Stimulated activated naive CD4-positive, alpha-beta T cell treated with Interleukin-2 at 50 U/mL for 16 hours (primary cell): ENCODE measurements around the gene FDXACB1.
"Not testable (repeated sequence)": the region's sequence is repeated elsewhere in the genome, so short reads cannot be mapped to it uniquely, and the experiment has no call there.

Experiments
- DNase-seq: peaks from one replicate; lab custom pipeline; 2025; lab: John Stamatoyannopoulos, UW

Gene FDXACB1

DNA sequence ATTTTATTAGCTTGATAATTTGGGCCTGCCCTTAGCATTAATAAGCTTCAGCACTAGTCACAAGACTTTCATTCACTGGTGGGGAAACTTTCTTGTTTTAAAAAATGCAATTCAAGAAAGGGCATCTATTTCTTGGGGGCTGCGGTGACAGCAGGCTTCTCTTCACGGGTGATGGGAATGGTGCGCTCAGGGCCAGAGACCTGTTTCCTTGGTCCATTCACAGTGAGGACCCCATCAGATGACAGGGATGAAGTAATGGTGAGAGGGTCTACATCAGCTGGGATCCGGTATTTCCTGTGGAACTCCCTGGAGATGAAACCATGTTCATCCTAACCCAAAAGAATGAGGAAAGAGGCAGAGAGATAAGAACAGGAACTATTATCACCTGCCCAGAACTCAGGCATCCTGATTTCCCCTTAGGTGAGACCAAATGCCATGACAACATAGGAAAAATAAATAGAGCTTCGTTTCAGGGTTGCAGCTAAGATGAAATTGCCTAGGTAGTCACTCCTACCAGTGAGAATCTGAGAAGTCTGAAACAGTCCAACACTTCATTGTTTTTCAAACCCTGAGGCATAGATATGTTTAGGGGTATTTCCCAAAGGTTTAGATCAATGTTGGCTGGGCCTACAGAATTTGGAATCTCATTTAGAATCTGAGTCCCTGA lies 29.8 kb upstream of the FDXACB1 start:
- no peak for DNase-seq

DNA sequence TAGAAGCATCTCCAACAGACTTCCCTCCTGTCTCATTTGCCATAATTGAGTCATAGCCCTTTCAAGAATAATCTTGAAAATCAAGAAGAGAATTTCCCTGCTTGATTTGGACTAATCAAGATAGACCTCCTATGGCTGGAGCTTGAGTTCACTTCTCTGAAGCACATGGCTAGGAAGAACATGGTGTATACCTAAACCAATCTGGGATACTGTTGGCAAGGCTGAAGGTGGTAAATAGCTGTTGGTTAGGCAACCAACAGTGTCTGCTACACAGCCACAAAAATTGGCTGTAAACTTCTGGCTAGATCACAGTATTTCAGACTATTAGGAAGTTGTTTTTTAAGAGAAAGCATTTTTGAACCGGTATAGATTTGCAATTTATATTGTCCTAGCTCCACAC lies 27.7 kb upstream of the FDXACB1 start:
- no peak for DNase-seq

DNA sequence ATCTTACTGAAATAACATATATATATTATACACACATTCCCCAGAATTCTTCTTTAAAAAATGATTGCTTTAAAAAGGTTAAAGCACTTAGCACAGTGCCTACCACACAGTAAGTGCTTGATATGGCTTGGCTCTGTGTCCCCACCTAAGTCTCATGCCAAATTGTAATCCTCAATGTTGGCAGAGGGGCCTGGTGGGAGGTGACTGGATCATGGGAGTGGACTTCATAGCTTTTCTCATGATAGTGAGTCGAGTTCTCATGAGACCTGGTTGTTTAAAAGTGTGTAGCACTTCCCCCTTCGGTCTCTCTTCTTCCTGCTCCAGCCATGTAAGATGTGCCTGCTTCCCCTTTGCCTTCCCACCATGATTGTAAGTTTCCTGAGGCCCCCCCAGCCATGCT lies 26.4 kb upstream of the FDXACB1 start:
- DNase-seq: no peak

DNA sequence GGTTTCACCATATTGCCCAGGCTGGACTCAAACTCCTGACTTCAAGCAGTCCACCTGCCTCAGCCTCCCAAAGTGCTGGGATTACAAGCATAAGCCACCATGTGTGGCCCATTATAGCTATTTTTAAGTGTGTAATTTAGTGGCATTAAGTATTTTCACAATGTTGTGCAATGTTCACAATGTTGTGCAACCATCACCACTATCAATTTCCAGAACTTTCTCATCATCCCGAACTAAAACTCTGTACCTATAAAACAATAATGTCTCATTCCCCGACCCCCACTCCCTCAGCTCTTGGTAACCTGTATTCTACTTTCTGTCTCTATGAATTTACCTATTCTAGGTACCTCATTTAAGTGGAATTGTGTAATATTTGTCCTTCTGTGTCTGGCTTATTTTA lies 7.9 kb upstream of the FDXACB1 start:
- no peak for DNase-seq

DNA sequence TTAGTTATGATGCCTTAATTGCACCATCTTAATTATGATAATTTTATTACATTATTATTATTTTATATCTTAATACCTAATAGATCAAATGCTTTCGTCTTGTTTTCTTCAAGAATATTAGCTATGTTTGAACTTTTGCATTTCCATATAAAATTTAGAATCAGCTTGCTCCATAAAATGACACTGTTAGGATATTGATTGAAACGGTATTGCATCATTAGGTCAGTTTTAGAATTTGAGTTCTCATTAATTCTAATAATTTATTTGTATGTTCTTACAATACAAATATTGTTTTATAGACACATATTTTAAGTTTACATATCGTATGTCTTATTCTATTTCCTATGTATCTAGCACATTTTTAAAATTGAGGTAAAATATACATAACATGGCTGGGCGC lies 7.1 kb upstream of the FDXACB1 start:
- no peak for DNase-seq

DNA sequence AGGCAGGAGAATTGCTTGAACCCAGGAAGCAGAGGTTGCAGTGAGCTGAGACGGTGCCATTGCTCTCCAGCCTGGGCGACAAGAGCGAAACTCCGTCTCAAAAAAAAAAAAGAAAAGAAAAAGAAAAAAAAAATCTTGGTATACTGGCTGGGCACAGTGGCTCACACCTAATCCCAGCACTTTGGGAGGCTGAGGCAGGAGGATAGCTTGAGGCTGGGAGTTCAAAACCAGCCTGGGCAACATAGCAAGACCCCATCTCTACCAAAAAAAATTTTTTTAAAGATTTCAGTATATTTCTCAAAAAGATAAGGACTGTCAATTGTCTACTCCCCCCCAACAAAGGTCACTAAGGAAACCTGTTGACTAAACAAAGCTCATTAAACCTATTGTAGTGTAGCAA lies 6.1 kb upstream of the FDXACB1 start:
- DNase-seq: not testable (repeated sequence)

DNA sequence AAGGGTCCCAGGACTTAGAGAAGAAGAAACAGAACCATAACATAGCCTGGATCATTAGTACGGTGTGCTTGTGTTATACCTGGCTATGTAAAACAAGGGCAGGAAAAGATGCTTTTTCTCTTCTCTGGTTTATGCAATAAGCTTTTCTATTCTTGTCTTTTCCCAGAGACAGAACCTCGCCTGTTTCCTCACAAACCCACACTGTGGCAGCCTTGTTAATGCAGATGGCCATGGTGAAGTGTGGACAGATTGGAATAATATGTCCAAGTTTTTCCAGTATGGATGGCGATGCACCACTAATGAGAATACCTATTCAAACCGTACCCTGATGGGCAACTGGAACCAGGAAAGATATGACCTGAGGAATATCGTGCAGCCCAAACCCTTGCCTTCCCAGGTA lies 3.2 kb upstream of the FDXACB1 start:
- DNase-seq: no peak

DNA sequence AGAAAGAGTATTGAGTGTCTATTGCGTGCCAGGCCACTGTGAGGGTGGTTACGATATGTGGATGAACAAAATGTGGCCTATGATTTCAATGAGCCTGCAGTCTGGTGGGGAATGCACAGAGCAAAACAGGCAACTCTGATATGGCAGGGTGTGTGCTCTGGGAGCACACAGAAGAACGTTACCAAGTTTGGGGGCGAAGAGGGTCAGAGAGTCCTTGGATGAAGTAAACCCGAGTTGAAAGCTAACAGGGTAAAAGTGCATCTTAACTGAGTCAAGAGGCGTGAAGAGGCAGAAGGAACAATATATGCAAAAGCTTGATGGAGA lies 634 bp upstream of the FDXACB1 start:
- DNase-seq: no peak

DNA sequence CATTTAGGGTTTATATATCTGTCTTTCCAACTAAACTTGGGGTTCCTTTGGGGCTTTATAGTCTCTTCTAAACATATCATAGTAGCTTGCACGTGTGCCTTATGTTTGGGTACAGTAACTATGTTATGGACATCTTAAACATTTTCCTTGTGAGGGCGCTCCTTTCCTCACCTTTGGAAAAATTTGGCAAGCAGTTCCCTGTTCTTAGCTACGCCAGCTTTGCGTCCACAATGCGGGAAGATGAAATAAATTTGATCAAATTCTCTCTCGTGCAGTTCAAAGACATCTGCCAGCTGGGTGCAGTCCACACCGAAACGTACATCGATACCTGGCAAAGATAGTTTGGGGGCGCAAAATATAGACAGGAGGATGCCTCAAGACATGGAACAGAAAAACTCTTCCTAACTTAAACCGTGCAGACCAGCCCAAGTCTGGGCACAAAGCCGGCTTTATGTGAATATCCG lies 548 bp downstream of the FDXACB1 start:
- DNase-seq: no peak

DNA sequence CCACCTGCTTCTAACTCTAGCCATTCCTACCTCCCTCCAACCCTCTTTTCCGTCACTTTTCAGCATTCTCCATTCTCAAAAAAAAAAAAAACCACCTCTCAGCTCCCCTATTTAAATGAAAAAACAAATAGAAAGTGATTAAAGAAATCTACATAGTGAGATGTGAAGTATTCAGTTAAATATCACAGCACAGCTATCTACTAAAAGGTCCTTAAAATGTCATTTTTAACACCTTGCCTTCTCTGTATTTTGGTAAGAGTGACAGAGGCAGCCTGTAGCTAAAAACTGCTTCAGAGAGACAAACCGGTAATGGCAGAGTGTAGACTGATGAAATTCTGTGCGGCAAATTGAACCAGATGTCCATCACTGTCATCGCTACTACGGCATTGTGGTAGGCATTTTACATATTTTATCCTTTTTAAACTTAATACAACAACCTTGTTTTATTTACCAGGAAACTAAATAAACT lies 7.2 kb downstream of the FDXACB1 start:
- DNase-seq: no peak

DNA sequence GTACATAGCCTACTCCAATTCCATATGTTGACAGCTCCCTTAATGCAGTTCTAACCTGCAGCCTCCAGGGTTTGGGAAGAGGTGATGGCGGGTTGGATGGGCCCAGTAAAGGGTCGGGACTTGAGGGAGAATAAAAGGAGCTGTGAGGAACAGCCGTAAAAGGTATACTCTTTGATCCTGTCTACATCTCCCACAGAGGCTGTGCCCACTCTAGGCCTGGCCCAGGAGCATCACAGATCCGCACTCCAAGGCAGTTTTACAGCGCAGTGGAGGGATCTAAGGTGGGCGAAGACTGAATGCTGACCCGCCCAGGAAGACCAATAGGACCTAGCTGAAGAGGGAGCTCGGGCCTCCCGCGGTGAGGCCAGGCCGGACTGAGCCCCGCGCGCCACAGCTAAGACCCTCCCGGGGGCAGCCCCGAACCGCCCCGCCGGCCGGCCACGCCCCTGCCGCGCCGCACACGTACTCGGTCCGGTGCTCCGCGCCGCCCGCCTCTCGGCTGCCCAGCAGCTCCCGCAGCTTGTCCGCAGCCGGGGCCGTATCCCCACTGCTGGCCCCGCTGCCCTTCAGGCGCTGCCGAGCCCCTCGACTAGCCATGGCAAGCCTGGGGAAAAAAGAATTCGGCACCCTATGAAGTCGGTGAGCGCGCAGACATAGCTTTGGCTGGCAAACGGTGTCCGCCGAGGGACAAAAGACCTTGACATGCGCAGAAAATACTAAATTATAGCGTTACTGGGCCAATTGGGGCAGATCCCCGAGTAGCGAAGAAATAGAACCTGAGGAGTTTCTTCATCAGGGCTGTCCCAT lies 7.9 kb downstream of the FDXACB1 start, which contains the start of gene ALG9:
Gene ALG9 (minus strand): TSS at position 696 of the 807 bp plus-strand sequence. CDS start 99 bp downstream, at position 597.
- DNase-seq: peak; percentile 89

DNA sequence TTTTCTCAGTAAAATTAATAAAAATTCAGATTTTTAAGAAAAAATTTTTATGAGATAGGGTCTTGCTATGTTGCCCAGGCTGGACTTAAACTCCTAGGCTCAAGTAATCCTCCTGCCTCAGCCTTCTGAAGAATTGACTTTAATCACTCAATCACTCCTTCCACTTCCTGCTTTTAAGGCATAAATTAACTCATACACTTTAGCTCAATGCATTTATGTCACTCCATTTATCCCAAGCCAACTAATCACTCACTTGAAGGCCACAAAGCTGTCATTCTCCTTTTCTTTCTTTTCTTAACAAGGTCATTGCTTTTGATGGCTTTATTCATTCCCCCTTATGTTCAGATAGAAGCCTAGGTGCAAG lies 8.5 kb downstream of the FDXACB1 start:
- no peak for DNase-seq

DNA sequence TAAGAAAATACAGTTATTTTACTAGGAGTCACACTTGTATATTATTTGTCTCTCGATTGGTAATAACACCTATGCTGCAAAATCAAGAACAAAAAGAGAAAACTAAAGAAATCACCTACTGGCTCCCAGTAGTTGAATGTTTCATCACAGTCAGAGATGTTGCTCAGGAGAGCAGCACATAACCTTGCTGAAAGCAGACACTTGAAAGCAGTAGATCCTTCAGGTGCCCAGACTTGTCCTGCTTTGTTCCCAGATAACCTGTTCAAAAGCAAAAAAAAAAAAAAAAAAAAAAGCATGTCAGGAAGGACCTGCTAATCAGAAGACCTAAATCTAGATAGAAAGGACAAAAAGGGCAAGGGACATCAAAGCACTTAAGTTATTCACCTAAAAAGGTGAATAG lies 8.9 kb downstream of the FDXACB1 start:
- no peak for DNase-seq

DNA sequence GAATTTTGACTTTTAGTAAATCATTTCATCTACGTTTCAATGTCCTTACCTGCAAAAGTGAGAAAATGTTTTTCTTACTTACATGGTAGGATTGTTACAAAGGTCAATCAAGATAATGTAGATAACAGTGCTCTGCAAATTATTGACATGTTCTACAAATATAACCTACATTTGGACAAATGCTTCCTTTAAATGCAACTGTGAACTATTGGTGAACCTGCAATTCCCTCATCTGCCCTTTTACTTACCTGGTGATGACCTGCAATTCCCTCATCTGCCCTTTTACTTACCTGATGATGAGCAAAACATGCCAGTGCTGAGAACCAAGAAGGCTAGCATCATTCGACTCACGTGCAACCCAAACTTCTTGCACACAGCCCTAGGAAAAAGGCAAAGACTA lies 18.7 kb downstream of the FDXACB1 start:
- DNase-seq: no peak

DNA sequence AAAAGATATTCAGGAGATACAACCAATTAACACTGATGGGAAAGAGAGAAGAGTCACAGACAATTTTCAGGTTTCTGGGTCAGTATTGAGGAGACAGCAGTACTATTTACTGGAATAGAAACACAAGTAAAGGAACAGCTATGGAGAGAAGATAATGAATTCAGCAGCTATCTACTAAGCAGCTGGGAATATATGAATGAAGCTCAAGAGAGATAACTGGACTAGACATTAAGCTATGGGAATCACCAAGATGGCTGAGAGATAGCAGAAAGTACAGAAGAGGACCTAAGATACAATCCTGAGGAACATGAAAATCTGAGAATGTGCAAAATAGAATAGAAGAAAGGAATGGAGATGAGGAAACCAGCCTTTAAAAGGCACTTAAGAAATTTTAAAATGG lies 23.5 kb downstream of the FDXACB1 start:
- DNase-seq: no peak

DNA sequence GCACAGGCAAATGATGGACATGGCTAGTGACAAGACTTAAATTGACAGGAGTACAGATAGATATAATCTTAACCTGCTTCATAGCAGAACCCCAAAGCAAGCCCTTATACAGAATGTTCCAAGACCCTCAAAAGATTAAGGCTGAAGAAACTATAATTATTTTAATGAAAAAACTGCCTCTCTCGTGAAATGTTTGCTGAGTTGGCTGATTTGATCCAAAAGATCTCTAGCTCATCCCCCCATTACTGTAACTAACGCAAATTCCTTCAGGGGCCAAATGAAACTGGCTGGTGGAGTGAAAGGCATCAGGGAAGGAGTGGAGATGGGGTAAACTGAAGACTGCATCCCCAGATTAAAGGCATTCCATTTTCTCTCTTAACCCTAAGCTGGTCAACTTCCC lies 26.9 kb downstream of the FDXACB1 start:
- DNase-seq: no peak

DNA sequence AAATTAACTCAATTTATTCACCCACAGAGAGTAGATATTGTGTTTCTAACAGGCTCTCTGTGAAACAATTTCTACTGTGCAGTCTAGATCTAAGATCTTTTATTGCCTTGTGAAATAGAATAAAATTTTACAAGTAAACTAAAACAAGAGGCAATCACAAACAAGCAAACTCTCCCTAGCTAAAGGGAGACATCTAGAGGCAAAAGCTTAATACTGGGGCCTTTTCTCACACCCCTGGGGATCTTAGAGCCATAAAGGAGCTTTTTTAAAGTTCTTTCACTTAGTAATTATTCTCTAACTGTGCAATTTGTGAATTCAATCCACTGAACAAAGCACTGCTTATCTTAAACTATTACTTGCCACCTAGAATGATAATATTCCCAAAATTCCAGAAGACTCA lies 27.3 kb downstream of the FDXACB1 start:
- no peak for DNase-seq

DNA sequence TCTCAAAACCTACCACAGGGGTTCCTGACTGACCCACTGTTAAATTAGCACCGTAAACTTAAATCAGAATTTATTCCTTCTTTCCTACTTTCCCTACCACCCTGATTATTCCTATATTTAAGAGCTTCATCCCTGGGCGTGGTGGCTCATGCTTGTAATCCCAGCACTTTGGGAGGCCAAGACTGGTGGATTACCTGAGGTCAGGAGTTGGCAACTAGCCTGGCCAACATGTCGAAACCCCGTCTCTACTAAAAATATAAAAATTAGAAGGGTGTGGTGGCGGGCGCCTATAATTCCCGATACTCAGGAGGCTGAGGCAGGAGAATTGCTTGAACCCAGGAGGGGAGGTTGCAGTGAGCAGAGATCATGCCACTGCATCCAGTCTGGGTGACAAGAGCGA lies 27.9 kb downstream of the FDXACB1 start:
- DNase-seq: no peak

DNA sequence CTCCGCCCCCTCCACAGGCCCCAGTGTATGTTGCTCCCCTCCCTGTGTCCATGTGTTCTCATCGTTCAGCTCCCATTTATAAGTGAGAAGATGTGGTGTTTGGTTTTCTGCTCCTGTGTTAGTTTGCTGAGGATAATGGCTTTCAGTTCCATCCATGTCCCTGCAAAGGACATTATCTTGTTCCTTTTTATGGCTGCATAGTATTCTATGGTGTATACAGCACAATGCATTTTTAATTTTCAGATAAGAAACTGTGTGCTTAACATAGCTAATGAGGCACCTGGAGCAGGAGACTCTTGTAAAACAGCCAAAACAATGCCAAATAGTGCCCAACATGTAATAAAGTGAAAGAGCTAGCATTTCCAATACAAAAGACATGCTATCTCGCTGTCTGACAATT lies 29.3 kb downstream of the FDXACB1 start:
- DNase-seq: no peak

DNA sequence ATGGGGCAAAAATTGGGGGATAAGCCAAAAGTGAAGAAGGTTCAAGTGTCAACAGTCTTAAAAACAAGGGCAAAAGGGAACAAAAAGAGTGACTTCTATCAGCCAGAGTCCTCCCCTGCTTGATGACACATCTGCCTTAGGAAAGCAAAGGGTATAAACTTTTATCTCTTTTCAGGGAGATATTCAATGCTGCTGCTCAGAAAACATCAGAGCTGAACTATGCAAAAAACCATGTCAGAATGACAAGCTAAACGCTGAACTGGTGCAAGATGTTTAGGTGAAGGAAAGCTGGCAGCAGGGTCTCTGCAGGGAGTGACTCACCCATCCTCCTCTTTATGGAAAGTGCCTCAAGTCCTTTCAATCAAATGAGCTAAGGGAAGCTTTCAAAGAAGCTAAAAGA lies 32.3 kb downstream of the FDXACB1 start:
- DNase-seq: no peak

DNA sequence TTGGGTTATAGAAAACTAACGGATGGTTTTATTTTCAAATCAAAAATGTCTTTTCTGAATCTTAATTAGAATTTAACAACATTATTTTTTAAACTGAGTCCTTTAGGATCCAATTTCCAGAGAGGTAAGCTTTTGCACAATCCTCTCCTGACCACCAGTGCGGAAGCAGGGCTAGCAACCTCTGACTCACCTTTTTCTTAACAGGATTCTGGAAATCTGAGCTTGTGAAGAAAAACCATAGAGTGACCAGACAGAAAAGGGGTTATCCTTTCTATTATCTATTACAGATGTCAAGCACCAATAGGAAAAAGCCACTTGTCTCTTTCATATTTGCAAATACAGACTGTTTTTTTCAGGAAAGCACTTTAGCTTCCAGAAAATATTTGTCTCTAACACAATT lies 32.9 kb downstream of the FDXACB1 start:
- DNase-seq: no peak

DNA sequence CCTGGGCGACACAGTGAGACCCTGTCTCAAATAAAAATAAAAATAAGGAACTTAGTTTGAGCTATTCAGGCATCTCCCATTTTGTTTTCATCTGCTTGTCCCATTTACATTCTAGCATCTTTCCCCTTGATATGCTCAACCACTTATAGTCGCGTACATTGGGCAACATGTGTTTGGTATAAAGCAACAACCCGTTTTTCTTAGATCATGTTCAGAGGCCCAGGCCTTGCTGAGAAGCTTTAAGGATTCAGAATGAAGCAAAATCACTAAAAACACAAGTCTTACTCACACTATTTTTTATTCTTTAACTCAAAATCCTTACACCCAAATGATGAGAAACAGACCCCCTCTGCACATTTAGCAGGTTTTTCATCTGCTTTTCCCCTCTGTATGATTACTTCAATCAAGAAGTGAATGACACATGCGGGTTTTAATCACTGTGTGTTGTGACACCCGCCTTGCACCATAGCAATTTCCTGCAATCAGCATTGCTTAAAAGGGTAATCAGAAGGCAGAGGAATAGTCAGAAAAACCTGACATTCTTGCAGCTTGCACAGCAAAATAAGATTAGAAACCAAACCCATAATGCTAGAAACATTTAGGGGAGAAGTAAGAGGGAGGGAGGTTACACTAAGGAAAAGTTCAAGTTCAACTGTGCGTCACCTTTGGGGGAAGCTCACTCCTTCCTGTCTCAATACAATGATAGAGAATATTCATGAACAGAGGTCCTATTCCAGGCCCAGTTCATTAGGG lies 33.5 kb downstream of the FDXACB1 start:
- no peak for DNase-seq

DNA sequence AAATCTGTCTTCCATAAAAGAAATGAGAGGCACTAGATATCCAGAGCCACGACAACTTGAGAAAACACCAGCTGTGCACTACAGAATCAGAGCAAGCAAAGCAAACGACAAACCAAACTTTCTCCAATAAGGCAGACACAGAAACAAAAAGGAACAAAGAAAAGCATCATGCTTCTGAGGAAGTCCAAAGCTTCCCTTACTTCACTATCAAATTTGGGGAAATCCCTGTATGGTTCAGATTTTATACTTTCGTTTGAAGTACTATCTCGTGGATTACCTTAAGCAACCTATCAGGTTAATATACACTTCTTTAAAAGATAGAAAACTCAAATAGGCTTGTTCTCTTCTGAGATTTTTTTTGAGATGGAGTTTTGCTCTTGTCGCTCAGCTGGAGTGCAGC lies 35.3 kb downstream of the FDXACB1 start:
- no peak for DNase-seq
